ENCODE measurements around the gene SLC6A4. TPM values are rescaled to one million over a fixed set of nuclear protein-coding genes. Genes with fewer than 3 reads are reported as not detected.
"Not testable (repeated sequence)": the region's sequence is repeated elsewhere in the genome, so short reads cannot be mapped to it uniquely, and the experiment has no call there.

The SLC6A4 gene
- total RNA-seq, 4 donors from 2014 or later = 1.1 to 2.3 (median 1.2) TPM

DNA sequence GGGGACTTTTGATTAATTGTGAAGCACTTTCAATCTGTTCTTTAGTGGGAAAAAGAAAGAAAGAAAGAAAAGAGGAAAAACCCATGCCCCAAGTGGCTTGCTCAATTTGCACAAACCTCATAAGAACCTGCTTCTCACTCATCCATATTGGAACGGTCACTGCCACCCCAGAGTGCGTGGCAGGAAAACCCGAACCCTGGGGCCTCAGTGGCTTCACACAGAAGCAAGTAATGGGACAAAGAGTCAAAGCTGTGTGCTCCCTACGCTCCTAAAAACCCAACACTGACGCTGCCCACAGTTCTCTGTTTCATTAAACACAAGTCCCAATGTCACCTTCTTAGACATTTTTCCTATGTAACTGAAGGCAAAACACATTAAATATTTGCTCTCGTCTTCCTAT lies 1.2 kb downstream of the SLC6A4 start:
- no peak for DNase-seq (ENCODE audit: low spot score)
- no peak for ATAC-seq (ENCODE audit: low FRiP score)
- TF ChIP-seq, protein P1, sequence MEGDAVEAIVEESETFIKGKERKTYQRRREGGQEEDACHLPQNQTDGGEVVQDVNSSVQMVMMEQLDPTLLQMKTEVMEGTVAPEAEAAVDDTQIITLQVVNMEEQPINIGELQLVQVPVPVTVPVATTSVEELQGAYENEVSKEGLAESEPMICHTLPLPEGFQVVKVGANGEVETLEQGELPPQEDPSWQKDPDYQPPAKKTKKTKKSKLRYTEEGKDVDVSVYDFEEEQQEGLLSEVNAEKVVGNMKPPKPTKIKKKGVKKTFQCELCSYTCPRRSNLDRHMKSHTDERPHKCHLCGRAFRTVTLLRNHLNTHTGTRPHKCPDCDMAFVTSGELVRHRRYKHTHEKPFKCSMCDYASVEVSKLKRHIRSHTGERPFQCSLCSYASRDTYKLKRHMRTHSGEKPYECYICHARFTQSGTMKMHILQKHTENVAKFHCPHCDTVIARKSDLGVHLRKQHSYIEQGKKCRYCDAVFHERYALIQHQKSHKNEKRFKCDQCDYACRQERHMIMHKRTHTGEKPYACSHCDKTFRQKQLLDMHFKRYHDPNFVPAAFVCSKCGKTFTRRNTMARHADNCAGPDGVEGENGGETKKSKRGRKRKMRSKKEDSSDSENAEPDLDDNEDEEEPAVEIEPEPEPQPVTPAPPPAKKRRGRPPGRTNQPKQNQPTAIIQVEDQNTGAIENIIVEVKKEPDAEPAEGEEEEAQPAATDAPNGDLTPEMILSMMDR (IDR thresholded peaks at IDR 0.05) = no peak

GRCh38 chr17:30232824-30233427 lies 2.6 kb downstream of the SLC6A4 start:
- no peak for DNase-seq (ENCODE audit: low spot score)
- TF ChIP-seq, protein P1 (IDR thresholded peaks at IDR 0.05) = no peak
- no peak for ATAC-seq (ENCODE audit: low FRiP score)

DNA sequence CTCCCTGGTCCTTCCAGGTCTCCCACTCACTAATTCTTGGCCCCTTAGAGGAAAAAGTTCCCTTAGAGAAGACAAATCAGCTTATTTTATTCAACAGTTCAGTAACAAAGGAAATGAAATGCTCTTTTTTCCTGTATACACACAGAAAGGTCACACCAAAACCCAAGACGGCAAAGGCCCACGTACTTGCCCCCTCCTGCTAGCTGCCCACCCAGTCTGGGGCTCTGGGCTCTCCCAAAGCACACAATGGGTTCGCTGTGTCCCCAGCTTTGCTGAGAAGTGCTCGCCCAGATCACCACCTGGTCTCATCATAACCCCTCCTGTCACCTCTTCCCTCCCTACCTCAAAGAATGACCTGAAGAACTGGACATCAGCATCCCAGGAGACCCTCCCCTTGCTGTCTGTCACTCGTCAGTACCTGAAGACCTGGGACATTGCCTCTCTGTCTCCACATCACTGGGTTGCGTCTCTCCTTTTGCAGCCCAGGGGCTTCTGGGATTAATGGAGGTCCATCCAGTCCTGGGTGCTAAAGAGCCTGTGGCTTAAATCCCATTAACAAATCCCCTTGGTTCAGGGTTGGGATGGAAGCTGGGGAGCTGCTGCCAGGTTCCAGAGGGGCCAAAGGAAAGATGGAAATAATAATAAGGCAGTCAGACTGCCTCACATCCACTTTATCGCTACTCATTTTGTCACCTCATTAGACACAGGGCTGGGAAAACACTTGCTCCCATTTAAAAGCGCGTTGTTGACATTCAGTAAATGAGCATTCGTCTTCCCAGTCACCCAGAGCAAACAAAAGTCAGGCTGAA lies 3.3 kb downstream of the SLC6A4 start:
- DNase-seq (ENCODE audit: low spot score) (no peak), ATAC-seq (ENCODE audit: low FRiP score) (no peak)
- TF ChIP-seq, protein P1 (IDR thresholded peaks at IDR 0.05) = no peak

DNA sequence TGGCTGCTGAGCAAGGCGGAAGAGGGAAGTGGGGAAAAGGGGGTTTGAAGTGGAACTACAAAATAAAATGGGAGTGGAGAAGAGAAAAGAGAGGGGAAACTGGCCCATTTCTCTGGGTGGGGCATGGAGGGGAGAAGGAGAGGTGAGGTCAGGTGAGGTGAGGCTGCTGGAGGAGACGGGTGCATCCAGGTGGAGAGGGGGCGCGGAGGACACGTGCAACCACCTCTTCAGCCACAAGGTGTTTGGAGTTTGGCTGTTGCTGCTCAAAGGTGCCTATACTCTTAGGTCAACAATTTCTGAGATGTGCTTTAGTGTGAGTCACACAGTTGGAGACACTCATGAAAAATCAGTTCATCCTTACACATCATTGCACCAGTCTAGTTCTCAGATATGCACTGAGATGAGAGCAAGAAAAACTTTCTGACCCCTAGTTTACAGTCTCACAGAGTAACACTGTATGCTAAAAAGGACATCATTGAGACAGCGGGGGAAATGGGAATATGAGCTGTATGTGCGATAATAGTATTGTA lies 4.8 kb downstream of the SLC6A4 start:
- DNase-seq (ENCODE audit: low spot score) = no peak
- TF ChIP-seq, protein P1 (IDR thresholded peaks at IDR 0.05) = no peak
- no peak for ATAC-seq (ENCODE audit: low FRiP score)

- DNase-seq (ENCODE audit: low spot score); ATAC-seq (ENCODE audit: low FRiP score): not testable (repeated sequence)
Measured at GRCh38 chr17:30230009-30230408, 5.5 kb downstream of the SLC6A4 start.

- no peak for DNase-seq (ENCODE audit: low spot score)
- no peak for ATAC-seq (ENCODE audit: low FRiP score)
- TF ChIP-seq, protein P1 (IDR thresholded peaks at IDR 0.05) = no peak
Measured at GRCh38 chr17:30229012-30229411, 6.5 kb downstream of the SLC6A4 start.

DNA sequence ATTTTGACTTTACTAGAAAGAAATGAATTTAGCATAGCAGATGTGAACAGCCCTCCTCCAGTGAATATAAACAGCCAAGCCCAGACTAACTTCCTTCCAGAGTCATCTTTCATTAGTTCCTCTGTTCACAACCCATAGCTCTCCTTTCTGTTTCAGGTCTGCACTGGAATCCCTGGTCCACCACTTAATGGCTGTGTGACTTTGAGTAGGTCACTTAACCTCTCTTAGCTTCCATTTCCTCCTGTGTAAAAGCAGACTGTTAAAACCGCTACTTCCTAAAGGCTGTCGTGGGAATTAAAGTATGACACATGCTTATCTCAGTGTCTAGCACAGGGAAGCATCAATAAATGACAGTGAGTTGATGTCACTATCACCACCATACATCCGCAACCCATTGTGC lies 7.5 kb downstream of the SLC6A4 start:
- ATAC-seq (ENCODE audit: low FRiP score) (no peak), DNase-seq (ENCODE audit: low spot score) (no peak)
- TF ChIP-seq, protein P1 (IDR thresholded peaks at IDR 0.05) = no peak

Measured in omental fat pad (tissue), 4 donors.